GM23338 (cell line): ENCODE data around the gene NELFCD. TPM values are rescaled to one million over a fixed set of nuclear protein-coding genes. Genes with fewer than 3 reads are reported as not detected.

Experiments
- ATAC-seq: fragments of 200-7000 bp; cut with Tn5 transposase; 3 replicates; pipeline ENCODE4 v1.9.1; 2020
- DNase-seq: peaks from one replicate; pipeline ENCODE4 v3.0.0-alpha.2; 2015; ENCODE audit warnings: low spot score
- H2AFZ ChIP-seq: fragments of 200-600 bp; sonication (generic); 2 replicates; pipeline ENCODE4 v1.8.0; 2016; ENCODE audit warnings: antibody characterized with exemption, mild to moderate bottlenecking, moderate library complexity
- H3F3A ChIP-seq: fragments of 200-600 bp; sonication (generic); replicated peaks from 2 replicates; pipeline ENCODE4 v1.8.0; 2017; ENCODE audit warnings: antibody characterized with exemption, mixed run types, low read depth
- H3K27ac ChIP-seq: fragments of 200-600 bp; sonication (generic); 2 replicates; pipeline ENCODE4 v1.6.1; 2016; ENCODE audit warnings: low read depth
- H3K27me3 ChIP-seq: fragments of 200-600 bp; sonication (generic); 2 replicates; pipeline ENCODE4 v1.8.0; 2016; ENCODE audit warnings: mild to moderate bottlenecking, mixed run types, moderate library complexity; ENCODE audit not compliant: insufficient read depth
- H3K36me3 ChIP-seq: fragments of 200-600 bp; sonication (generic); 2 replicates; pipeline ENCODE4 v1.8.0; 2016; ENCODE audit warnings: mild to moderate bottlenecking; ENCODE audit not compliant: insufficient read depth
- H3K4me1 ChIP-seq: fragments of 200-600 bp; sonication (generic); 2 replicates; pipeline ENCODE4 v1.8.0; 2016; ENCODE audit warnings: mild to moderate bottlenecking, moderate library complexity; ENCODE audit not compliant: insufficient read depth
- H3K4me2 ChIP-seq: fragments of 200-600 bp; sonication (generic); 2 replicates; pipeline ENCODE4 v1.7.1; 2017; ENCODE audit warnings: mixed run types
- H3K4me3 ChIP-seq: fragments of 200-600 bp; sonication (generic); 2 replicates; pipeline ENCODE4 v1.6.1; 2016; ENCODE audit warnings: mixed run types
- H3K79me2 ChIP-seq: fragments of 200-600 bp; sonication (generic); replicated peaks from 2 replicates; pipeline ENCODE4 v1.8.0; 2017; ENCODE audit warnings: mild to moderate bottlenecking; ENCODE audit not compliant: insufficient read depth
- H3K9me2 ChIP-seq: fragments of 200-600 bp; sonication (generic); 2 replicates; pipeline ENCODE4 v1.8.0; 2017; ENCODE audit not compliant: insufficient read depth
- H4K20me1 ChIP-seq: fragments of 200-600 bp; sonication (generic); replicated peaks from 2 replicates; pipeline ENCODE4 v1.8.0; 2017; ENCODE audit warnings: mild to moderate bottlenecking; ENCODE audit not compliant: insufficient read depth
- H3K27ac Mint-ChIP-seq: 2 replicates; pipeline ENCODE4 v1.8.0; 2020; ENCODE audit warnings: inconsistent platforms, mild to moderate bottlenecking, moderate library complexity, mixed read lengths
- H3K27me3 Mint-ChIP-seq: 3 replicates; pipeline ENCODE4 v1.8.0; 2022; ENCODE audit warnings: low read depth, mild to moderate bottlenecking, moderate library complexity, mixed read lengths, inconsistent platforms; ENCODE audit not compliant: insufficient read depth, poor library complexity
- H3K36me3 Mint-ChIP-seq: 3 replicates; pipeline ENCODE4 v1.8.0; 2021; ENCODE audit warnings: low read depth, mild to moderate bottlenecking, inconsistent platforms, moderate library complexity, mixed read lengths
- H3K4me1 Mint-ChIP-seq: 3 replicates; pipeline ENCODE4 v1.8.0; 2020; ENCODE audit warnings: mild to moderate bottlenecking, inconsistent platforms, mixed read lengths
- H3K4me3 Mint-ChIP-seq: 3 replicates; pipeline ENCODE4 v1.8.0; 2021; ENCODE audit warnings: moderate library complexity, mild to moderate bottlenecking, inconsistent platforms, mixed read lengths
- H3K9me3 Mint-ChIP-seq: 3 replicates; pipeline ENCODE4 v1.8.0; 2020; ENCODE audit warnings: moderate library complexity, mild to moderate bottlenecking, inconsistent platforms, mixed read lengths
- CREB1 ChIP-seq: fragments of 250-450 bp; sonication (Bioruptor Pico); IDR thresholded peaks from 2 replicates; pipeline ENCODE4 v1.5.0; 2020; ENCODE audit warnings: low read depth, mild to moderate bottlenecking, moderate library complexity
- ETS1 ChIP-seq: IDR thresholded peaks from 2 replicates; pipeline ENCODE4 v1.6.1; 2016; ENCODE audit warnings: antibody characterized with exemption
- EZH2phosphoT487 ChIP-seq: fragments of 200-600 bp; sonication (generic); IDR thresholded peaks from one replicate; pipeline ENCODE4 v1.8.1; 2018; ENCODE audit warnings: antibody characterized with exemption; ENCODE audit not compliant: unreplicated experiment
- JUNB ChIP-seq: IDR thresholded peaks from one replicate; pipeline ENCODE4 v1.6.1; 2016; ENCODE audit warnings: antibody characterized with exemption; ENCODE audit not compliant: unreplicated experiment
- POLR2AphosphoS5 ChIP-seq: IDR thresholded peaks from 2 replicates; pipeline ENCODE4 v1.6.1; 2016; ENCODE audit warnings: antibody characterized with exemption, low read depth
- REST ChIP-seq: IDR thresholded peaks from one replicate; pipeline ENCODE4 v1.6.1; 2018; ENCODE audit warnings: antibody characterized with exemption; ENCODE audit not compliant: unreplicated experiment
- ZNF114 ChIP-seq: fragments of 250-450 bp; sonication (Bioruptor Pico); IDR thresholded peaks from 2 replicates; pipeline ENCODE4 v1.5.0; 2020; ENCODE audit warnings: mild to moderate bottlenecking, moderate library complexity
- ZNF331 ChIP-seq: fragments of 250-450 bp; sonication (Bioruptor Pico); IDR thresholded peaks from 2 replicates; pipeline ENCODE4 v1.5.0; 2020; ENCODE audit warnings: low read depth, mild to moderate bottlenecking, moderate library complexity
- ZNF462 ChIP-seq: fragments of 250-450 bp; sonication (Bioruptor Pico); IDR thresholded peaks from 2 replicates; pipeline ENCODE4 v1.5.0; 2020; ENCODE audit warnings: mild to moderate bottlenecking, moderate library complexity
- polyA plus RNA-seq: library from polyadenylated mRNA; unstranded; fragments of >200 nt; fragmentation: Nextera tagmentation; extraction: Ambion mirVana; gene quantifications from 2 replicates; pipeline ENCODE4 v1.2.1, GENCODE V29; 2016
- total RNA-seq: library from RNA; depleted of rRNA; stranded (reverse); fragments of >200 nt; shearing (Covaris generic); gene quantifications from 2 replicates; pipeline ENCODE4 v1.2.3, GENCODE V29; 2014

The NELFCD gene
- total and polyA plus RNA-seq, 2 experiments from 2014 or later = 52.9 to 75.8 TPM

- TF ChIP-seq REST (no peak), EZH2phosphoT487 (no peak), ZNF114 (CRISPR knock-in tag) (no peak), JUNB (no peak), ZNF331 (CRISPR knock-in tag) (no peak), ETS1 (no peak), POLR2AphosphoS5 (no peak)
These were observed 34.4 kb downstream of the NELFCD start (continued) for GRCh38 chr20:59015411-59015810.

GRCh38 chr20:59015812-59016711, 35.0 kb downstream of the NELFCD start:
- DNase-seq (no peak), ATAC-seq (no peak)
- no peak overlapping the region for H3K4me3 Mint-ChIP-seq
- no peaks in the 10 kb centered on the region for H3K36me3 ChIP-seq
- H3K9me3 Mint-ChIP-seq = no peaks in the 10 kb centered on the region
- no peaks in the 10 kb centered on the region for H3K9me2 ChIP-seq
- H3K4me1 ChIP-seq = peaks cover 5% of the 10 kb centered on the region; the same call in 1 of the 2 replicates
- H3K4me3 ChIP-seq = no peak overlapping the region
- H3K4me1 Mint-ChIP-seq = peaks cover 15% of the 10 kb centered on the region; the same call in 2 of the 3 replicates
- H2AFZ ChIP-seq = no peak overlapping the region
- H3F3A ChIP-seq = no peaks in the 10 kb centered on the region
- H3K79me2 ChIP-seq = no peaks in the 10 kb centered on the region
- H3K27me3 ChIP-seq = no peaks in the 10 kb centered on the region
- no peak overlapping the region for H3K4me2 ChIP-seq
- no peak overlapping the region for H3K27ac ChIP-seq
- no peaks in the 10 kb centered on the region for H3K36me3 Mint-ChIP-seq
- no peaks in the 10 kb centered on the region for H4K20me1 ChIP-seq
- peaks cover 15% of the 10 kb centered on the region for H3K27me3 Mint-ChIP-seq
- H3K27ac Mint-ChIP-seq = no peak overlapping the region
- TF ChIP-seq CREB1 (CRISPR knock-in tag) (no peak), EZH2phosphoT487 (no peak), ZNF462 (CRISPR knock-in tag) (no peak), ETS1 (no peak), ZNF114 (CRISPR knock-in tag) (no peak)
